Heart right ventricle (tissue), 16 donors: ENCODE measurements around the gene GMEB2. TPM values are rescaled to one million over a fixed set of nuclear protein-coding genes. Genes with fewer than 3 reads are reported as not detected.
A peak's percentile ranks its signal among the peaks of the same experiment; 100 is the strongest.
"Not testable (repeated sequence)": the region's sequence is repeated elsewhere in the genome, so short reads cannot be mapped to it uniquely, and the experiment has no call there.

Experiments used
- ATAC-seq, 8 donors: fragments of 200-7000 bp; cut with Tn5 transposase; one replicate each; pipeline ENCODE4 v1.9.1; 2020; ENCODE audit warnings: mild to moderate bottlenecking in 8 of 8, moderate library complexity in 8 of 8, moderate number of reproducible peaks in 1 of 8
- DNase-seq, 2 donors: peaks; one replicate each; pipeline ENCODE4 v3.0.0-alpha.2; 2020
- H3K27ac ChIP-seq, 10 donors: fragments of 200-600 bp; sonication (generic) in 2 of 10; one replicate each; pipeline versions ENCODE4 v1.5.0 to v1.8.0; 2020 to 2022; ENCODE audit warnings: mild to moderate bottlenecking in 3 of 10
- H3K27me3 ChIP-seq, 7 donors: fragments of 200-600 bp; one replicate each; pipeline ENCODE4 v1.8.0; 2021 to 2022; ENCODE audit warnings: mild to moderate bottlenecking in 2 of 7
- H3K36me3 ChIP-seq, 9 donors: fragments of 200-600 bp; sonication (generic) in 1 of 9; one replicate each; pipeline versions ENCODE4 v1.5.0 to v1.8.0; 2020 to 2022; ENCODE audit warnings: mild to moderate bottlenecking in 2 of 9
- H3K4me1 ChIP-seq, 9 donors: fragments of 200-600 bp; sonication (generic) in 1 of 9; one replicate each; pipeline versions ENCODE4 v1.5.0 to v1.8.0; 2020 to 2022; ENCODE audit warnings: mild to moderate bottlenecking in 4 of 9
- H3K4me3 ChIP-seq, 10 donors: fragments of 200-600 bp; sonication (generic) in 2 of 10; one replicate each; pipeline versions ENCODE4 v1.5.0 to v1.8.0; 2020 to 2022; ENCODE audit warnings: mild to moderate bottlenecking in 7 of 10, moderate library complexity in 2 of 10
- H3K9me3 ChIP-seq, 11 donors: fragments of 200-600 bp in 10 of 11; sonication (generic) in 2 of 11; one replicate each; pipeline versions ENCODE4 v1.5.0 to v1.8.0; 2013 to 2022; ENCODE audit warnings: mild to moderate bottlenecking in 2 of 11, control low read depth in 1 of 11, moderate library complexity in 1 of 11
- CTCF ChIP-seq, 9 donors: fragments of 200-600 bp; sonication (generic) in 2 of 9; IDR thresholded peaks; one replicate each; pipeline versions ENCODE4 v1.5.0 to v1.8.0; 2021 to 2022; ENCODE audit warnings: antibody characterized with exemption in 9 of 9, mild to moderate bottlenecking in 5 of 9, moderate library complexity in 1 of 9
- WGBS, 2 donors: extraction: QIAGEN DNeasy Blood & Tissue Kit; methylation state at CpG; one replicate each; pipeline ENCODE4 v1.1.7; 2013; ENCODE audit warnings: inconsistent platforms in 1 of 2; 5-methylcytosine and 5-hydroxymethylcytosine counted together
- intact Hi-C, 10 donors: fragments of 100-400 bp; cut with DNase I; formaldehyde crosslinking; loops; one replicate each; pipeline versions ENCODE4 v1.11.1 to v1.14.2; 2022
- long read RNA-seq, 3 donors: library from polyadenylated mRNA; unstranded; transcript quantifications; one replicate each; pipeline ENCODE4 v2.0.0, GENCODE V29; 2020 to 2021
- polyA plus RNA-seq, 2 donors: library from polyadenylated mRNA; stranded (reverse); fragments of 200-250 nt; gene quantifications; one replicate each; pipeline ENCODE4 v1.2.3, GENCODE V29; 2013
- total RNA-seq, 10 donors: library from RNA; stranded (reverse); fragmentation: NEBNext Ultra II Directional in 3 of 10; extraction: Animal tissue kit (Norgen Biotek cat#: 25700) in 3 of 10; gene quantifications; one replicate each; pipeline versions ENCODE4 v1.2.1 to v1.2.4, GENCODE V29; 2021 to 2023
- donor health status: Arrhythmogenic right ventricular cardiomyopathy.
- donor health status: ischemic (EF 13 %, LVEDD 7.1; RV severe dilation, severe dysfunction).
- donor health status: healthy with polysubstance abuse.
- donor health status: DM: no; HTN: yes; CAD: no.
- donor health status: DM: no; HTN: no; CAD: no.
- donor health status: ischemic (EF 25% LVEDD 6.9; RV normal size, moderate dysfunction).
- donor health status: ischemic (EF 25% LVEDD 5.7; RV mildly dilated, moderate dysfunction).
- donor health status: healthy.
- donor health status: DM: yes; HTN: yes; CAD: no.
- donor health status: Ischemic cardiomyopathy.
- donor health status: ischemic (EF 35%, LVEDD 5.7; RV mildly dilated, moderate dysfunction).
- donor health status: nonischemic (EF 11% LVEDD 7.7; RV severe dilation, severe dysfunction).
- donor health status: DM: yes; HTN: yes; CAD: no.
- donor health status: PGD.
- donor health status: ischemic (EF 29% LVEDD 5.4; RV normal size, mild dysfunction).
- donor health status: nonischemic (EF 23%, LVEDD 6.1; RV moderate dilation, normal function).

GMEB2 gene
- total RNA-seq: 1 to 10 TPM; 4.9 to 7.5 (median 5.8) TPM
- polyA plus RNA-seq: 1 to 10 TPM; 6.0 to 8.2 TPM
- long read RNA-seq, donor 1, full-length matches to known transcripts: 6 of 20 reads
- long read RNA-seq, donor 1, partial matches to known transcripts: 11 of 20 reads
- long read RNA-seq, donor 1, other reads (novel, unspliced or antisense): 3 of 20 reads
- long read RNA-seq, donor 2, full-length matches to known transcripts: 6 of 21 reads
- long read RNA-seq, donor 2, partial matches to known transcripts: 4 of 21 reads
- long read RNA-seq, donor 2, other reads (novel, unspliced or antisense): 11 of 21 reads
- long read RNA-seq, donor 3, full-length matches to known transcripts: 8 of 30 reads
- long read RNA-seq, donor 3, partial matches to known transcripts: 15 of 30 reads
- long read RNA-seq, donor 3, other reads (novel, unspliced or antisense): 7 of 30 reads

- WGBS, 2 donors: 0 to 1% methylated on average over 46 to 106 of the region's 114 CpGs
- ATAC-seq (peak in 7 of 8 donors; percentile 7 to 59 (median 38)), DNase-seq (peak; percentile 78 to 82)
- Histone ChIP-seq H3K27ac (peak within 1 kb of the TSS; percentile 90 to 99 (median 97)), H3K36me3 (no peaks in the 10 kb centered on the region), H3K4me1 (peaks cover 0 to 33% (median 24%) of the 10 kb centered on the region in 9 donors), H3K9me3 (no peaks in the 10 kb centered on the region), H3K4me3 (peak within 1 kb of the TSS; percentile 65 to 99 (median 92)), H3K27me3 (no peaks in the 10 kb centered on the region)
- no peak for TF ChIP-seq CTCF (IDR thresholded peaks at IDR 0.05)
- intact Hi-C loops: loop anchor here in 5 of 10 donors (1.0 to 10.0 kb wide), 4 partner anchors 32 to 238 kb away; partner anchors contain the start of genes ABHD16B (in 2 of the 5), HELZ2 (in 2 of the 5), RTEL1 (in 2 of the 5) and TPD52L2 (in 2 of the 5)
Observed at GRCh38 chr20:63626424-63627128, at the start of gene GMEB2. Gene GMEB2 (minus strand): TSS chr20:63627101. CDS start chr20:63619397, 7,704 bp downstream.

- intact Hi-C loops: no loop called here
- H3K27ac ChIP-seq: no peak overlapping the region
- WGBS, 2 donors: 95 to 96% methylated on average over 20 of the region's 20 CpGs
- H3K9me3 ChIP-seq: no peaks in the 10 kb centered on the region
- peaks cover 0 to 84% (median 28%) of the 10 kb centered on the region in 9 donors for H3K36me3 ChIP-seq
- H3K27me3 ChIP-seq: no peaks in the 10 kb centered on the region
- no peak overlapping the region for H3K4me3 ChIP-seq
- ATAC-seq: no peak
- no peaks in the 10 kb centered on the region for H3K4me1 ChIP-seq
- no peak for DNase-seq
- TF ChIP-seq CTCF (IDR thresholded peaks at IDR 0.05): no peak
Observed at GRCh38 chr20:63675681-63676368, 48.9 kb upstream of the GMEB2 start.

- no peak for ATAC-seq
- no peak for TF ChIP-seq CTCF (IDR thresholded peaks at IDR 0.05)
- H3K27me3 ChIP-seq: no peaks in the 10 kb centered on the region
- H3K4me3 ChIP-seq: no peak overlapping the region
- WGBS, 2 donors: 90 to 96% methylated on average over 14 of the region's 14 CpGs
- H3K9me3 ChIP-seq: no peaks in the 10 kb centered on the region
- peaks cover 0 to 79% (median 17%) of the 10 kb centered on the region in 9 donors for H3K36me3 ChIP-seq
- DNase-seq: no peak
- intact Hi-C loops: no loop called here
- H3K27ac ChIP-seq: no peak overlapping the region
- H3K4me1 ChIP-seq: no peaks in the 10 kb centered on the region
Observed at GRCh38 chr20:63673951-63674350, 47.0 kb upstream of the GMEB2 start.

GRCh38 chr20:63672666-63673065 is 45.8 kb upstream of the GMEB2 start:
- Histone ChIP-seq H3K27ac (no peak overlapping the region), H3K4me3 (no peak overlapping the region), H3K4me1 (no peaks in the 10 kb centered on the region), H3K27me3 (no peaks in the 10 kb centered on the region), H3K36me3 (peaks cover 0 to 83% (median 17%) of the 10 kb centered on the region in 9 donors), H3K9me3 (no peaks in the 10 kb centered on the region)
- ATAC-seq (peak in 1 of 8 donors; percentile 33), DNase-seq (no peak)
- WGBS, 2 donors: 96 to 97% methylated on average over 10 of the region's 10 CpGs
- intact Hi-C loops: no loop called here
- no peak for TF ChIP-seq CTCF (IDR thresholded peaks at IDR 0.05)

GRCh38 chr20:63671695-63672094 is 44.8 kb upstream of the GMEB2 start:
- H3K4me3 ChIP-seq, H3K9me3 ChIP-seq, H3K27me3 ChIP-seq, ATAC-seq, intact Hi-C loops, H3K27ac ChIP-seq, DNase-seq, H3K4me1 ChIP-seq: not testable (repeated sequence)
- peaks cover 0 to 83% (median 17%) of the 10 kb centered on the region in 9 donors for H3K36me3 ChIP-seq
- 89 to 97% methylated on average over 12 of the region's 12 CpGs for WGBS, 2 donors
